Chondrocyte (in vitro differentiated cells): ENCODE measurements around the gene C7. TPM values are rescaled to one million over a fixed set of nuclear protein-coding genes. Genes with fewer than 3 reads are reported as not detected.

Source experiments
- DNase-seq: peaks from one replicate; pipeline ENCODE4 v3.0.0; 2021; ENCODE audit warnings: mixed read lengths, low spot score
- H3K27ac Mint-ChIP-seq: one replicate; pipeline ENCODE4 v1.8.0; 2021; ENCODE audit warnings: mild to moderate bottlenecking, moderate library complexity, mixed read lengths; ENCODE audit not compliant: unreplicated experiment
- H3K27me3 Mint-ChIP-seq: 2 replicates; pipeline ENCODE4 v1.8.0; 2021; ENCODE audit warnings: low read depth, mixed read lengths
- H3K36me3 Mint-ChIP-seq: 2 replicates; pipeline ENCODE4 v1.8.0; 2021; ENCODE audit warnings: low read depth, mixed read lengths
- H3K4me1 Mint-ChIP-seq: 2 replicates; pipeline ENCODE4 v1.8.0; 2021; ENCODE audit warnings: low read depth, mild to moderate bottlenecking, mixed read lengths
- H3K4me3 Mint-ChIP-seq: one replicate; pipeline ENCODE4 v1.8.0; 2021; ENCODE audit warnings: mild to moderate bottlenecking, moderate library complexity, mixed read lengths; ENCODE audit not compliant: unreplicated experiment
- H3K9me3 Mint-ChIP-seq: 2 replicates; pipeline ENCODE4 v1.8.0; 2021; ENCODE audit warnings: low read depth, mixed read lengths
- total RNA-seq: library from RNA; stranded (reverse); gene quantifications from 3 replicates; pipeline ENCODE4 v1.2.1, GENCODE V29; 2021
- TF ChIP-seq, protein P1 (sequence below): fragments of 200-600 bp; sonication (generic); IDR thresholded peaks from 2 replicates; pipeline ENCODE4 v1.5.0; 2021; ENCODE audit warnings: antibody characterized with exemption, mild to moderate bottlenecking, moderate library complexity

Gene C7
- total RNA-seq, 1 donor from 2014 or later, result not detected

DNA sequence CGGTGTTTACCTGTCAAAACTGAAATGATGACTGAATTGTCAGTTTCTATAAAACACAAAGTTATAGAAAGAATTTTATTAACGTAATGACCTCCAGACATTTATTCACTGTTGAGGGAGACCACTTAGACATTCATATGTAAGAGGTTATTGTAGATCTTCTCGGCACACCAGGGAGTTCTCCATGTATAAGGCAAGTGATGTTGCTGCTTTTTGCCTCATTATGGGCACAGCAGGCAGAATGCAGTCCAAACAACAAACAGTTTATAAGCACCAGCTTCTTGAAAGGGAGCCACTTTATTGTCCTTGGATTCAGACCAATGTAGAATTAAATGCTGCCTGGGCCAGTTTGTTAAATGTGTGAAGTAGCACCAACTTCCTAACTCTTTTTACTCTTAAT, 66.7 kb downstream of the C7 start:
- Mint-ChIP-seq H3K4me1 (no peaks in the 10 kb centered on the region), H3K27me3 (peaks cover 10% of the 10 kb centered on the region), H3K4me3 (no peak overlapping the region), H3K9me3 (no peaks in the 10 kb centered on the region), H3K36me3 (no peaks in the 10 kb centered on the region), H3K27ac (no peak overlapping the region)
- TF ChIP-seq, protein P1, sequence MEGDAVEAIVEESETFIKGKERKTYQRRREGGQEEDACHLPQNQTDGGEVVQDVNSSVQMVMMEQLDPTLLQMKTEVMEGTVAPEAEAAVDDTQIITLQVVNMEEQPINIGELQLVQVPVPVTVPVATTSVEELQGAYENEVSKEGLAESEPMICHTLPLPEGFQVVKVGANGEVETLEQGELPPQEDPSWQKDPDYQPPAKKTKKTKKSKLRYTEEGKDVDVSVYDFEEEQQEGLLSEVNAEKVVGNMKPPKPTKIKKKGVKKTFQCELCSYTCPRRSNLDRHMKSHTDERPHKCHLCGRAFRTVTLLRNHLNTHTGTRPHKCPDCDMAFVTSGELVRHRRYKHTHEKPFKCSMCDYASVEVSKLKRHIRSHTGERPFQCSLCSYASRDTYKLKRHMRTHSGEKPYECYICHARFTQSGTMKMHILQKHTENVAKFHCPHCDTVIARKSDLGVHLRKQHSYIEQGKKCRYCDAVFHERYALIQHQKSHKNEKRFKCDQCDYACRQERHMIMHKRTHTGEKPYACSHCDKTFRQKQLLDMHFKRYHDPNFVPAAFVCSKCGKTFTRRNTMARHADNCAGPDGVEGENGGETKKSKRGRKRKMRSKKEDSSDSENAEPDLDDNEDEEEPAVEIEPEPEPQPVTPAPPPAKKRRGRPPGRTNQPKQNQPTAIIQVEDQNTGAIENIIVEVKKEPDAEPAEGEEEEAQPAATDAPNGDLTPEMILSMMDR, result no peak
- DNase-seq, result no peak

DNA sequence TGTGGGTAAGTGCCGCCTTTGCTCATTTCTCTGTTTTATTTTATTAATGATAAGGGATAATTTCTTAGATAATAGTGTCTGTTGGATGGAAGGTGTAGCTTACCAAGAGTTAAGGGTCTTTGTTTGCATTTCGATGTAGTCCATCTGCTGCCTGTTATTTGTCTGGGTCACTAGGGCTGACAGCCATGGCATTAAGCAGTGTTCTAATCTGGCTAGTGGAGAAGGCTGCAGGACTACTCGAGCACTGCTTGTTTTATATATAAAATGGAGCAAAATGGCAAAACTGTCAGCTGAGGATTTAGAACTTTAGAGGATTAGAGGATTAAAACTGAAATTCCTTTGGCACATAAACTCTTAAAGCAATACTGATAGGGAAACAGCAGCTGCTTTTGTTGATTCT, 67.5 kb downstream of the C7 start:
- Mint-ChIP-seq H3K9me3 (no peaks in the 10 kb centered on the region), H3K36me3 (no peaks in the 10 kb centered on the region), H3K4me3 (no peak overlapping the region), H3K27ac (no peak overlapping the region), H3K27me3 (peaks cover 6% of the 10 kb centered on the region), H3K4me1 (no peaks in the 10 kb centered on the region)
- no peak for DNase-seq
- TF ChIP-seq, protein P1, result no peak

DNA sequence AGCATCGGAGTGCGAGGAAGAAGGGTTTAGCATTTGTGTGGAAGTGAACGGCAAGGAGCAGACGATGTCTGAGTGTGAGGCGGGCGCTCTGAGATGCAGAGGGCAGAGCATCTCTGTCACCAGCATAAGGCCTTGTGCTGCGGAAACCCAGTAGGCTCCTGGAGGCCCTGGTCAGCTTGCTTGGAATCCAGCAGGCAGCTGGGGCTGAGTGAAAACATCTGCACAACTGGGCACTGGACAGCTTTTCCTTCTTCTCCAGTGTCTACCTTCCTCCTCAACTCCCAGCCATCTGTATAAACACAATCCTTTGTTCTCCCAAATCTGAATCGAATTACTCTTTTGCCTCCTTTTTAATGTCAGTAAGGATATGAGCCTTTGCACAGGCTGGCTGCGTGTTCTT, 72.1 kb downstream of the C7 start:
- peaks cover 4% of the 10 kb centered on the region for H3K27me3 Mint-ChIP-seq
- no peaks in the 10 kb centered on the region for H3K9me3 Mint-ChIP-seq
- no peak overlapping the region for H3K27ac Mint-ChIP-seq
- no peak for DNase-seq
- H3K36me3 Mint-ChIP-seq, result no peaks in the 10 kb centered on the region
- no peak overlapping the region for H3K4me3 Mint-ChIP-seq
- H3K4me1 Mint-ChIP-seq, result no peaks in the 10 kb centered on the region
- TF ChIP-seq, protein P1, result no peak

DNA sequence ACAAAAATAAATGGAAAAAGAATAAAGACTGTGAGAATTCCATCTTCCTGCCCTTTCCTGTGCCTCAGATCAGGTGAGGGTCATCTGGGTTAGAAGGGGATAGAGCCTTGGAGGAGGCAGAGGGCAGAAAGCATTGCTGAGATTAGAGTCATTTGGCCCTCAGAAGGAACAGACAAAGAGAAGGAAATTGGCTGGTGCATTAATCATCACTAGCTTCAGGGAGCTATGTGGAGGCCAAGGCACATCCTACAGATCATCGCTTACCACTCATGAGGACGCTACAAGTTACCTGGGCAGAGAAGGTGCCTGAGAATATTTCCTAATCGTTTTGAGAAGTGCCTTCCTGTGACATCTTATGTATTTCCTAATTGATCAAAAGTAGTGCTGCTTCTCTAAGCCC, 74.5 kb downstream of the C7 start:
- H3K4me1 Mint-ChIP-seq, result no peaks in the 10 kb centered on the region
- peaks cover 8% of the 10 kb centered on the region for H3K9me3 Mint-ChIP-seq
- H3K4me3 Mint-ChIP-seq, result no peak overlapping the region
- TF ChIP-seq, protein P1, result no peak
- peaks cover 5% of the 10 kb centered on the region for H3K27me3 Mint-ChIP-seq
- H3K36me3 Mint-ChIP-seq, result no peaks in the 10 kb centered on the region
- no peak overlapping the region for H3K27ac Mint-ChIP-seq
- no peak for DNase-seq

DNA sequence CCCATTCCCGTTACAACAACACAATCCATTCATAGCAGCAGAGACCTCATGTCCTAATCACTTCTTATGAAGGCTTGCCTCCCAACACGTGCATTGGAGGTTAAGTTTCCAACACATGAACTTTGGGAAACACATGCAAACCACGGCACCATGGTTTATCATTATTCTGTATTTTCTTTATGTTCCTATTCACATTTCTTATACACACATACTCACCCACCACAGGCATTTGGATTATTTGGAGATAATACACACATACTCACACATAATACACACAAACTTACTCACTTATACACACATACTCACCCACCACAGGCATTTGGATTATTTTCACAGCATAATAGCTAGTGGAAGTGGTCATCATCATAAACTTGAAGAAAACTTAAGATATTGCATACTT, 75.6 kb downstream of the C7 start:
- Mint-ChIP-seq H3K4me3 (no peak overlapping the region), H3K9me3 (peaks cover 8% of the 10 kb centered on the region), H3K4me1 (no peaks in the 10 kb centered on the region), H3K27me3 (peaks cover 5% of the 10 kb centered on the region), H3K36me3 (no peaks in the 10 kb centered on the region), H3K27ac (no peak overlapping the region)
- TF ChIP-seq, protein P1, result no peak
- DNase-seq, result no peak
